GM13976 (cell line): ENCODE data around the gene RNPEPL1.

ENCODE experiments used
- DNase-seq: peaks from one replicate; pipeline ENCODE4 v3.0.0; 2012; ENCODE audit warnings: low spot score
- CTCF ChIP-seq: IDR thresholded peaks from 2 replicates; pipeline ENCODE4 v1.5.1; 2012; ENCODE audit warnings: borderline replicate concordance, mild to moderate bottlenecking; ENCODE audit not compliant: insufficient read depth; ENCODE audit errors: extremely low read depth, missing control alignments, control extremely low read depth
- in situ Hi-C: fragments of 300-500 bp; cut with MboI; formaldehyde crosslinking; loops from one replicate; pipeline ENCODE4 v1.12.0; 2022; ENCODE audit warnings: low sequenced_read_pairs, mixed read lengths, inconsistent platforms; ENCODE audit not compliant: unreplicated experiment

Gene RNPEPL1

GRCh38 chr2:240556553-240557100 is 11.7 kb upstream of the RNPEPL1 start:
- in situ Hi-C loops: no loop called here
- peak; percentile 52 for TF ChIP-seq CTCF
- DNase-seq: peak; percentile 73

GRCh38 chr2:240557101-240557751 is 11.1 kb upstream of the RNPEPL1 start:
- no peak for TF ChIP-seq CTCF
- no peak for DNase-seq
- in situ Hi-C loops: no loop called here

- TF ChIP-seq CTCF: no peak
- DNase-seq: peak; percentile 86
- in situ Hi-C loops: no loop called here
Observed at GRCh38 chr2:240557808-240558207, 10.5 kb upstream of the RNPEPL1 start, which contains the start of gene ANKMY1. Gene ANKMY1 (minus strand): TSS chr2:240557988. CDS start chr2:240557335, 653 bp downstream.

DNA sequence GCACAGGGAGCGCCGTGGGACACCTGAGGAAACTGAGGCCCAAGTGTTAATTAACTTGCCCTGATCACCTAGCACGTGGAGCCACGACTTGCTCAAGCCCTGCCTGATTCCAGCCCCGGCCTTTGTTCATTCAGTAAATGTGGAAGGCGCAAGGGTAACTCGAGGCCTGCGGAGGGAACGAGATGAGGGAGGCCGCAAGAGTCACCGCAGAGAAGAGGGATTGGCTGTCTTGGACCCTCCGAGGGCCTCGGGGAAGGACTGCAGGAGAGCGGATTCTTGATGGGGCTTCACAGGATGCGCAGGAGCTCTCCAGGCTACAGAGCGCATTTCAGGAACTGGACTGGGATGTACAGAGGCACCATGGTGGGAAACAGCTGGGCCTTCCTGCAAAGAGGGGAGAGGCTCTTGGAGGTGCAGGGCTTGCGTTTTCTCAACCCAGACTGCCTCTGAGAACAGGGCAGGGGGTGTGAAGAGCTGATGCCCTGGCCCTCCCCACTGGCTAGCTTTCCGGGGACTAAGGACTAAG is 10.0 kb upstream of the RNPEPL1 start:
- peak; percentile 18 for DNase-seq
- in situ Hi-C loops: no loop called here
- TF ChIP-seq CTCF: no peak

DNA sequence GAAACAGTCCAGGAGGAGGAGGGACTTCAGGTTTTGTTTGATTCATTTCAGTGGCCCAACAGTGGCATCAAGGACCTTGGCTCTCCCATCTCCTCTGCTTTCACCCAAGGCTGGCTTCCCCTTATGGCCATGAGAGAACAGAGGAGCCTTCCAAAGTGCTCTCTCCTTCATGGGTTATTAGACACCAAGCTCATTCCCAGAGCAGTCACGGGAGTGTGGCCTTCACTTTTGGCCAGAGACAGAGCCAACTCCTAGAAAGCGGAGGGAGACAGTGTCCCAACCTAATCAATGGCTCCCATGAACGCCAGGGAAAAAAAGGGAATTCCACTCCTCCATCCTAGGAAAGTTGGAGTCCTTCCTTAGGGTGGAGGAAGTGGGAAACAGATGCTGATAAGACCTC is 9.0 kb upstream of the RNPEPL1 start:
- in situ Hi-C loops: no loop called here
- TF ChIP-seq CTCF: no peak
- DNase-seq: no peak

DNA sequence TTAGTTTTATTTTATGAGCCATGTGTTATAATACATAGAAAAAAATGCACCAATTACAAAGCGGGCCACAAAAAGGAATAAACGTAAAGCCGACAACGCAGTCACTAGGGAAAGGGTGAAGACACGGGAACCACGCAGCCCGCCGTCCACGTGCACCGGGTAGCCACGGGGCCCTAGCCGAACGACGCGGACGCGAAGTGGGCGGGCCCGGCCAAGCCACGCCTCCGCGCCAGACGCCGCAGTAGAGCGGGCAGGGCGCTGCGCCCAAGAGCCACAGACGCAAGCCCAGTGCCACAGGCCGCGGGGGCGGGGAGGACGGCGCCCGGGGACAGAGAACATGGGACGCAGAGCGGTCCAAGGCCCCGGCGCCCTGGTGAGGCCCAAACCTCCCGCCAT is 8.2 kb upstream of the RNPEPL1 start, which contains the start of gene DUSP28:
DUSP28 (plus strand) TSS at position 274 of the 396 bp plus-strand sequence. CDS start 328 bp downstream, outside the sequence.
- in situ Hi-C loops: no loop called here
- TF ChIP-seq CTCF: no peak

More for the DNA sequence above, 8.2 kb upstream of the RNPEPL1 start, which contains the start of gene DUSP28:
- DNase-seq: peak; percentile 92
